ENCODE results near the gene HMSD. TPM values are rescaled to one million over a fixed set of nuclear protein-coding genes. Genes with fewer than 3 reads are reported as not detected.

Gene HMSD
- total RNA-seq, 1 experiment from 2014 or later, result 1.00 TPM

DNA sequence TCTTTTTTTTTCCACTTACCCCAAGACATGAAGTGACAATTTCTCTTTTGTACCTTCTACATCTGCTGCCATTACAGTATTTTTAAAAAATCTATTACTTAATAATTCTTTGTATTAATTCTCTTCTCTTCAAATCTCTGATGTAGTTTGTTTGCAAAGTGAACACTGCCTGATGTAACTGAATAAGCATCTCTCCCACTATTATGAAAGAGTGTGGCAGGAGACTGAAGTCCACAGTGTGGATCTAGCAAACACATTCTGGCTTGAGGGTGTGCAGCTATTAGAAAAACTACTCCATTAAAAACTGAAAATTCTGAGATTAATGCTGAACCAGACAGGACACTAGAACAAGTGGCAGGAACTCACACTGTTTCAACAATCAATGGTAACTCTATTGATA is 15.8 kb downstream of the HMSD start:
- no peaks in the 10 kb centered on the region for H3K36me3 ChIP-seq
- no peak overlapping the region for H3K27ac ChIP-seq
- DNase-seq (ENCODE audit: low read depth in 1 of 2, low spot score in 2 of 2), result no peak
- H3K9me3 ChIP-seq (replicated peaks), result no peaks in the 10 kb centered on the region
- no peaks in the 10 kb centered on the region for H3K27me3 ChIP-seq (replicated peaks)
- peaks cover 11% of the 10 kb centered on the region for H3K4me1 ChIP-seq (replicated peaks)
- H3K4me3 ChIP-seq, result no peak overlapping the region

DNA sequence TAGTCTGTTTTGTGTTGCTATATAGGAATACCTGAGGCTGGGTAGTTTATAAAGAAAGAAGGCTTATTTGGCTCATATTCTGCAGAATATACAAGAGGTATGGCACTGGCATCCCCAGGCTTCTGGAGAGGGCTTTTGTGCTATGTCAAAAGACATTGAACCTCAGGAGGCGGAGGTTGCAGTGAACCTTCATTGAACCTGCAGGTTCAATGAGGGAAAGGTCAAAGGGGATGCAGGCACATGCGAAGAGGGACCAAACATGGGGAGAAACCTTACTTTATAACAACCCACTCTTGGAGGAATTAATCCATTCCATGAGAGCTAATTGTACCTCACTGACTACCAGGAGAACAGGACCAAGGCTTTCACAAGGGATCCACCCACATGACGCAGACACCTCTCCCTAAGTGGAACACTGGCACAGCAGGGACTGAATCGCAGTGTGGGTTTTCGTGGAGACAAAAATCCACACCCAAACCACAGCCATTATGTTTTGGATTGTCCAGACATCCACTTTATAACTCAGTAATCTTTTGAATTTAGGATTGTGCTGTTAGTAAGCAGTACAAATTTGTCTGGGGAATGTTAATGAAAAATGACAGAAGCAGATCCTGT is 16.7 kb downstream of the HMSD start:
- Histone ChIP-seq H3K4me1 (replicated peaks) (peaks cover 12% of the 10 kb centered on the region), H3K4me3 (no peak overlapping the region), H3K36me3 (0 out of 2 replicates have a peak, but pooled peaks cover 4% of the 10 kb centered on the region), H3K27me3 (replicated peaks) (no peaks in the 10 kb centered on the region), H3K9me3 (replicated peaks) (no peaks in the 10 kb centered on the region), H3K27ac (no peak overlapping the region)
- no peak for DNase-seq (ENCODE audit: low read depth in 1 of 2, low spot score in 2 of 2)

DNA sequence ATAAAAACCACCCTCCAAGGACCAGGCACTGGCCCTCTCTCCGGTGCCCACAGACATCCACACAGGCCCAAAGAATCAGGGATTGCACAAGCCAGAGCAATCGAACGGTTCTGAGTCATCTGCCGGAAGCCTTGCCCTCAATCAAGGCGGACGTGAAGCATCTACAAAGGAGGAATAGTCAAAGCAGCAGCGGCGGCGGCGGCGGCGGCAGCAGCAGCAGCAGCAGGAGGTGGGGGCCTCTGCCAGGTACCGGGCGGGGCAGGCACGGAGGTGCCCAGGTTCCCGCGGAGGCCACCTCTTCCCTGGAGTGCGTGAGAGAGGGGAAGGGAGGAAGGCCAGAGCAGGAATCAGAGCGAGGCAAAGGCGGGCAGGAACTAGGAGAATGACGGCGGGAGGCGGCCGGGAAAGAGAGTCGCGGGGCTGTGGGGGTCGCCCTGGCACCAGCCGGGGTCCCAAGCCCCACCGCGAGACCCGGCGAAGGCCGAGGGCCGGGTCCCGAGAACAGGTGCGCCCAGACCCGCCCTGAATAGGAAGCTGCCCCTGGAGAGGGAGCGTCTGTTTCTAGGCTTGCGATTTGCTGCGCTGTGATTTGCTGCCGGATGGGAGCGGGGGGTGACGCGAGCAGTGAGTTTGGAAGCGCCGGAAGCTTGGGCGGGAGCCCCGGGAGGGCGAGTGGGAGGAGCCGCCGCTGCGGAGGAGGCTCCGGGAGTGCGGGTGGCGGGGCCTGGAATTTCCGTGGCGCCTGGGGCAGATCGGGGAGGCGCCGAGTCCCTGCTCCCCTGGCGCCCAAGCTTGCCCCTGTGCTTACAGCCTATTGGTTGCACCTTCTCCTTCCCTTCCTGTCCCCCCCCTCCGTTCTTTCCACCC is 21.1 kb downstream of the HMSD start, which contains the start of gene SERPINB8:
Gene SERPINB8 (plus strand): TSS at position 140 of the 867 bp plus-strand sequence. CDS start 8,228 bp downstream, outside the sequence.
- Histone ChIP-seq H3K4me1 (replicated peaks) (peaks cover 26% of the 10 kb centered on the region), H3K36me3 (peaks cover 14% of the 10 kb centered on the region), H3K27ac (peak within 1 kb of the TSS; percentile 100), H3K4me3 (peak within 1 kb of the TSS; percentile 81), H3K9me3 (replicated peaks) (no peaks in the 10 kb centered on the region), H3K27me3 (replicated peaks) (no peaks in the 10 kb centered on the region)
- DNase-seq (ENCODE audit: low read depth in 1 of 2, low spot score in 2 of 2), result peak; percentile 97 to 98

DNA sequence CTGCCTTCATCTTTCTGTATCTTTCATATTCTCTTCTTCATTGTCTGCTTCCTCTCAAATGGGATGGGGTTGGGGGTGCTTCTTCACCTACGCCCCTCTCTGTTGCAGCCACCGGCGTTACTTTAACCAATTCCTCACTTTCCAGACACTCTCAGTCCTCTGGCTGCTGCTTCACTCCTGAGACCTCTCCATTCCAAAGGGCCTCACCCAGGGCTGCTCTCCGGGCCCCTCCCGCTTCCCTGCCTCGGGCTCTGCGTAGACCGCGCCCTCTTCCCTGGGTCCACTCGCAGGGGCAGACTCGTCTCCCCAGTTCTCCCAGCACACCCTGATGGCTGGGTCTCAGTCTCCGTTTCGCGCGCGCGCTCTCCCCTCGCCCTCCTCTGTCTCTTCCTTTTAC is 21.7 kb downstream of the HMSD start:
- H3K27me3 ChIP-seq (replicated peaks), result no peaks in the 10 kb centered on the region
- H3K9me3 ChIP-seq (replicated peaks), result no peaks in the 10 kb centered on the region
- peak overlapping the region; percentile 100 for H3K27ac ChIP-seq
- H3K4me1 ChIP-seq (replicated peaks), result peaks cover 26% of the 10 kb centered on the region
- peak overlapping the region; percentile 81 for H3K4me3 ChIP-seq
- peak in 1 of 2 experiments; percentile 80 for DNase-seq (ENCODE audit: low read depth in 1 of 2, low spot score in 2 of 2)
- peaks cover 14% of the 10 kb centered on the region for H3K36me3 ChIP-seq

DNA sequence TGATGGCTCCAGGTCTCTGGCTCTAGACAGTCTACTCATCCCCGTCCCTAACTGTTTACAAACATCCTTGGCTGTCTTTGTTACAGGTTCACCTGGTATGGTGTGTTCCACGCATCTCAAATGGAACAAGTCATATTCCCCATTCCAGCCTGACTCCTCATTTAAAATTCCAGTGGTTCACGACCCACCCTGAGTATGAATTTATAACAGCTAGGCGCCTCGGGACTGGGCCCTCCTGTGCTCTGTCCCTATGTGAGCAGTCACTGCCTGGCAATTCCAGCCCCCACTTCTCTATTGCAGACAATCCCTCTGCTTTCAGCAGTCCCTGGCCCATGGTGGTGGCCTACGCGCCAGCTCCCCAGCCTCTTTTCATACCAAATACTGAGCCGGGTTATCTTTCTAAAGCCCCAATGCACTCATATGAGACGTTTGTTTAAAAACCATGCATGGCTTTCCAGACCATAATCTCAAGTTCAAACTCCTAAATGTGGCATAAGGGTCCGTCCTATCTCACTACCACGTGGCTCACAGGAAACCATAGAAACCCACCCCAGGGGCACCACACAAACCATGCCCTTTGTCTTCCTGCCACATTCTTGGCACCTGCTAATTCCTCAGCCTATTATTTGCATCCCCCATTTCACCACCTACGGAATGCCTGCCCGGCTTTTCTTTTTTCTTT is 22.4 kb downstream of the HMSD start:
- Histone ChIP-seq H3K4me1 (replicated peaks) (peaks cover 26% of the 10 kb centered on the region), H3K27me3 (replicated peaks) (no peaks in the 10 kb centered on the region), H3K27ac (peak overlapping the region; percentile 100), H3K36me3 (peaks cover 14% of the 10 kb centered on the region), H3K9me3 (replicated peaks) (no peaks in the 10 kb centered on the region), H3K4me3 (peak overlapping the region; percentile 81)
- no peak for DNase-seq (ENCODE audit: low read depth in 1 of 2, low spot score in 2 of 2)

DNA sequence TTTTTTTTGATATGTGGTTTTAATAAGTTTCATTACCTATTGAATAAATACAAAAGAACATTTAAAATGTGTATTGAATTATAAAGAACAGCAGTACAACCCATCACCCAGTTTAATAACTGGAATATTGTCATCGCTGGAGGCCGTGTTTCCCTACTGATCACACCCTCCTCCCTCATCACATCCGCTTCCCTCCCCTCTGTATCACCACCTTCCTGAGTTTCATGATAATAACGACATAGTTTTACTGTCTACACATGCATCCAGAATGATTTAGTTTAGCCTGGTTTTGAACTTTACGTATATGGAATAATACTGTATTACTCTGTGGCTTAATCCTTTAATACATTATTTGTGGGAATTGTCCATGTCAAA is 22.9 kb downstream of the HMSD start:
- Histone ChIP-seq H3K27ac (peak overlapping the region; percentile 100), H3K9me3 (replicated peaks) (no peaks in the 10 kb centered on the region), H3K4me1 (replicated peaks) (peaks cover 26% of the 10 kb centered on the region), H3K4me3 (no peak overlapping the region), H3K27me3 (replicated peaks) (no peaks in the 10 kb centered on the region), H3K36me3 (peaks cover 14% of the 10 kb centered on the region)
- DNase-seq (ENCODE audit: low read depth in 1 of 2, low spot score in 2 of 2), result no peak

DNA sequence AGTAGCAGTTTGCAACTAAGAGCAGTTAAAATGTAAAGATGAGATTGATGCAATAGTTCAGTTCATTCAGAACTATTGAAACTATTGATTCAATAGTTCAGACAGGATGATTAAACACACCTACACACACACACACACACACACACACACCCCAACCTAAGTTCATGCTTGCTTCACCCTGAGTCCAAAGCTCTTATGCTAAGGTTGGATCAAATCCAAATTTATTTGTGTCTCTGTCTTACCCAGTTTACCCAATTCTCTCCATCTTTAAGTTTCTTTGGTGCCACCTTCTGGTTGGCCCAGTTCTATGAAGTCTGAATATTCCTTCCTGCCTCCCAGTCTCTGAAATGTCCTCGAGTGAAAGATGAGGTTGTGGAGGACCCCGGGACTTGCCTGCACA is 25.9 kb downstream of the HMSD start:
- Histone ChIP-seq H3K27me3 (replicated peaks) (no peaks in the 10 kb centered on the region), H3K4me1 (replicated peaks) (peaks cover 19% of the 10 kb centered on the region), H3K9me3 (replicated peaks) (no peaks in the 10 kb centered on the region), H3K27ac (no peak overlapping the region), H3K4me3 (no peak overlapping the region), H3K36me3 (peaks cover 14% of the 10 kb centered on the region)
- DNase-seq (ENCODE audit: low read depth in 1 of 2, low spot score in 2 of 2), result peak in 1 of 2 experiments; percentile 31

DNA sequence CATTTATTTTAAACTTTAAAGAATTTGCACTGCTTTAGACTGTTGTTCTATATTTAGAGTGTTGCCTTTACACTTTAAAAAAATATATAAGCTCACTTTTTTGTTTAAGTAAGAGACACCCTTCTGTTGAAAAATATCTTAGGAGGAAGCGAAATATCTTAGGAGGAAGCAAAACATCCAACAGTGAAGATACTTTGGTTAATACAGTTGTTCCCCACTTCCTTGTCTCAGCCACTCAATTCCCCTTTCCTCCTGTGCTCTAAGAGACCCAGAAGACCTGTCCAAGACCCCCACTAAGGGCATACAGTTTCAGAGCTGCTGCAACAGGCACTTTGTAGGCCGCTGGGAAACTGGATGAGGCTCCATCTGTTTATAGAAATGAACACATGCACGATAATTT is 26.5 kb downstream of the HMSD start:
- Histone ChIP-seq H3K36me3 (peaks cover 17% of the 10 kb centered on the region), H3K27ac (no peak overlapping the region), H3K27me3 (replicated peaks) (no peaks in the 10 kb centered on the region), H3K4me3 (no peak overlapping the region), H3K4me1 (replicated peaks) (peaks cover 21% of the 10 kb centered on the region), H3K9me3 (replicated peaks) (no peaks in the 10 kb centered on the region)
- no peak for DNase-seq (ENCODE audit: low read depth in 1 of 2, low spot score in 2 of 2)

DNA sequence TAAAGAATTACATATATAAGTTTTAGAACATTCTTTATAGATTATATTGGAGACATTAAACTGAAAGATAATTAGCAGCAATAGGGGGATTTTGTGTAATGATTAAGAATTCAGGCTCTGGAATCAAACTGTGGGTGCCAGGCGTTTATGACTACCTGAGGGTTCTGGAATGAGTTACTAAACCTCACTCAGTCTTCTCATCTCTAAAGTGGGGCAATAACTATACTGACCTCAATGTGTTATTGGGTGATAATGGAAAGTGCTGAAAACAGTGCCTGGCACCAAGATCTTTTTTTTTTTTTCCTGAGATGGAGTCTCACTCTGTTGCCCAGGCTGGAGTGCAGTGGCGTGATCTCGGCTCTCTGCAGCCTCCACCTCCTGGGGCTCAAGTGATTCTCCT is 27.9 kb downstream of the HMSD start:
- Histone ChIP-seq H3K4me1 (replicated peaks) (peaks cover 9% of the 10 kb centered on the region), H3K4me3 (no peak overlapping the region), H3K27ac (no peak overlapping the region), H3K9me3 (replicated peaks) (no peaks in the 10 kb centered on the region), H3K36me3 (peaks cover 21% of the 10 kb centered on the region), H3K27me3 (replicated peaks) (no peaks in the 10 kb centered on the region)
- no peak for DNase-seq (ENCODE audit: low read depth in 1 of 2, low spot score in 2 of 2)

DNA sequence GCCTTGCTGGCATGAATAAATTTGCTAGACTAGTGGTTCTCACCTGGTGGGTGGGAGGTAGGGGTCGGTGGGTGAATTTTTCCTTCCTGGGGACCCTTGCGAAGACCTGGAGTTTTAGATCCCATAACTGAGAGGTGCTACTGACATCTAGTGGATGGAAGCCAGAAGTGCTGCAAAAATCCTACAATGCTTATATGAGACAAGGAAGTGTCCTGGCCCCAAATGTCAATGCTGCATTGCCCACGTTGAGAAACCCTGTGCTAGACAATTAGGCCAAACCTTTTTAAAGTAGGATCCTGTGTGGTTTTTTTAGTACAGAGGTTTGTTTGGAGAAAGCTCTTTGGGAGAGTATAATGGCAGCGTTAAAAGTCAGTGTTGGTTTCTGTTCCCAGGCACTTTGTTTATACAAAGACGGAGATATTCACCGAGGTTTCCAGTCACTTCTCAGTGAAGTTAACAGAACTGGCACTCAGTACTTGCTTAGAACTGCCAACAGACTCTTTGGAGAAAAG is 30.4 kb downstream of the HMSD start:
- H3K4me3 ChIP-seq, result peak overlapping the region; percentile 15
- DNase-seq (ENCODE audit: low read depth in 1 of 2, low spot score in 2 of 2), result peak; percentile 65 to 77
- peaks cover 9% of the 10 kb centered on the region for H3K4me1 ChIP-seq (replicated peaks)
- no peaks in the 10 kb centered on the region for H3K9me3 ChIP-seq (replicated peaks)
- peak overlapping the region; percentile 55 for H3K27ac ChIP-seq
- H3K27me3 ChIP-seq (replicated peaks), result no peaks in the 10 kb centered on the region
- H3K36me3 ChIP-seq, result peaks cover 42% of the 10 kb centered on the region

DNA sequence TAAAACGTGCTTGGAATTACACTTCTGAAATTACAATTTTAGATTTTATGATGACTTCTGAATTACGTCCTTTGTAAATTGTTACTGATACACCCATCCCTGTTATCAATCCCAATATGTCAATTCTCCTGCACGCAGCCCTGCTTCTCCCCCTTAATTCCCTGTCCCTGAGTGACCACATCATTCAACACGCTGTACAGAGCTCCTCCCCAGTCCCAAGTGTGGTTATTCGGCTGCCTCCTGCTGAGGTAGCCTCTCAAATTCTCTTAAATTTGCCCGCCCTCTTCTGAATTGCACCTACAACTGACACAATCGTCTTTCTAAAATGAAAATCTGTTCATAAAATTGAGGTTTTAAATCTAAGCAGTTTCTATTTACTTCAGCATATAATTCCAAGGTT is 30.9 kb downstream of the HMSD start:
- no peak overlapping the region for H3K4me3 ChIP-seq
- H3K27ac ChIP-seq, result peak overlapping the region; percentile 55
- H3K9me3 ChIP-seq (replicated peaks), result no peaks in the 10 kb centered on the region
- peaks cover 6% of the 10 kb centered on the region for H3K4me1 ChIP-seq (replicated peaks)
- no peak for DNase-seq (ENCODE audit: low read depth in 1 of 2, low spot score in 2 of 2)
- no peaks in the 10 kb centered on the region for H3K27me3 ChIP-seq (replicated peaks)
- H3K36me3 ChIP-seq, result peaks cover 47% of the 10 kb centered on the region

DNA sequence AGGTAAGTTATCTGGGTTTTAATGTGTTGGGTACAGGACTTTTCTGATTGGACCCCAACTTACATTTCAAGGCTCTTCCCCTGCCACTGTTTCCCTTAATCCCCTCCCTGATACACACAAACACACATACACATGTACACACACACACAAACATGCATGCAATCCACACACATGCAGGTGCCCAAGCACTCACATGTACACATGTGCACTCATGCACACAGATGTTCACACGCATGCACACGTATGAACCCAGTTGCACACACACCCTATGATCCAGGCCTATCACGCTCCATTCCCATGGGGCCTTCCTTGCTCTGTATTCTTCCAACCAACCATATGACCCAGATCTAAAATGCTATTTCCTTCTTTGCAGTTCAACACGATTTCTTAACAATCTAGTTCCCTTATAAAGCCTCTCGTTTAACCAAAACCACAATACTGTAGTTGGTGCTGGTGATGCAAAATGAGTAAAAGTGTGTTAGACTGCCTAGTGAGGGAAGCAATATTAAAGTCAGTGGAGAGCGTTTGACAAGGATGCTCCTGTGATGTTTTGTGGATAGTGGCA is 31.9 kb downstream of the HMSD start:
- H3K9me3 ChIP-seq (replicated peaks), result no peaks in the 10 kb centered on the region
- H3K27me3 ChIP-seq (replicated peaks), result no peaks in the 10 kb centered on the region
- H3K27ac ChIP-seq, result no peak overlapping the region
- no peak overlapping the region for H3K4me3 ChIP-seq
- peaks cover 57% of the 10 kb centered on the region for H3K36me3 ChIP-seq
- H3K4me1 ChIP-seq (replicated peaks), result peaks cover 5% of the 10 kb centered on the region
- DNase-seq (ENCODE audit: low read depth in 1 of 2, low spot score in 2 of 2), result no peak

DNA sequence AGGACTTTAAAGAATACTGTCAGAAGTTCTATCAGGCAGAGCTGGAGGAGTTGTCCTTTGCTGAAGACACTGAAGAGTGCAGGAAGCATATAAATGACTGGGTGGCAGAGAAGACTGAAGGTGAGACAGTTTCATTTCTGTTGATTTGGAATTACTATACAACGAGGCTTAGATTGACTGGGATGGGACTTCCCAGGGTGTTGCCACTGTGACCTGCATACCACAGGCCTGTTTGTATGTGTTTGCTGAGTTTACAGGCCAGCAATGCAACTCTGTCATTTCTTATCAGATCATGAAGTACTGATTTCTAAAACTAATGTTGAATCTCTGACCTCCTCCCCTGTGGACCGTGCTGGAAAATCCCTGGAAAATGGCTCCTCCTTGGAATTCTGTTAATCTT is 32.6 kb downstream of the HMSD start:
- H3K9me3 ChIP-seq (replicated peaks), result no peaks in the 10 kb centered on the region
- no peak for DNase-seq (ENCODE audit: low read depth in 1 of 2, low spot score in 2 of 2)
- H3K4me1 ChIP-seq (replicated peaks), result peaks cover 5% of the 10 kb centered on the region
- peaks cover 62% of the 10 kb centered on the region for H3K36me3 ChIP-seq
- no peak overlapping the region for H3K4me3 ChIP-seq
- no peak overlapping the region for H3K27ac ChIP-seq
- no peaks in the 10 kb centered on the region for H3K27me3 ChIP-seq (replicated peaks)
